GM18873 (cell line): ENCODE measurements around the gene RABGAP1L.
"Not testable (repeated sequence)": the region's sequence is repeated elsewhere in the genome, so short reads cannot be mapped to it uniquely, and the experiment has no call there.

Experiments used
- ATAC-seq: cut with Tn5 transposase; IDR thresholded peaks from one replicate; pipeline ENCODE4 v1.9.1; 2021; ENCODE audit warnings: mild to moderate bottlenecking, moderate library complexity, moderate number of reproducible peaks; ENCODE audit not compliant: unreplicated experiment, low FRiP score

The RABGAP1L gene

GRCh38 chr1:174230399-174230798 is 71.1 kb downstream of the RABGAP1L start:
- no peak for ATAC-seq

- ATAC-seq: no peak
Measured at GRCh38 chr1:174232761-174233160, 73.4 kb downstream of the RABGAP1L start.

- ATAC-seq: not testable (repeated sequence)
Measured at GRCh38 chr1:174238845-174239501, 79.7 kb downstream of the RABGAP1L start.

GRCh38 chr1:174239541-174239940 is 80.2 kb downstream of the RABGAP1L start:
- ATAC-seq: no peak

- no peak for ATAC-seq
Measured at GRCh38 chr1:174242856-174243255, 83.5 kb downstream of the RABGAP1L start.

GRCh38 chr1:174243451-174244000 is 84.2 kb downstream of the RABGAP1L start:
- no peak for ATAC-seq

- ATAC-seq: no peak
Measured at GRCh38 chr1:174244017-174244416, 84.7 kb downstream of the RABGAP1L start.

- no peak for ATAC-seq
Measured at GRCh38 chr1:174247472-174247871, 88.2 kb downstream of the RABGAP1L start.

GRCh38 chr1:174248041-174248440 is 88.7 kb downstream of the RABGAP1L start:
- no peak for ATAC-seq

- ATAC-seq: not testable (repeated sequence)
Measured at GRCh38 chr1:174256386-174256785, 97.1 kb downstream of the RABGAP1L start.

GRCh38 chr1:174258148-174258550 is 98.8 kb downstream of the RABGAP1L start:
- ATAC-seq: no peak

- ATAC-seq: no peak
Measured at GRCh38 chr1:174262349-174263241, 103.3 kb downstream of the RABGAP1L start.

GRCh38 chr1:174265282-174265681 is 106.0 kb downstream of the RABGAP1L start:
- no peak for ATAC-seq

- no peak for ATAC-seq
Measured at GRCh38 chr1:174266476-174266875, 107.2 kb downstream of the RABGAP1L start.

- ATAC-seq: no peak
Measured at GRCh38 chr1:174266991-174267612, 107.8 kb downstream of the RABGAP1L start.

GRCh38 chr1:174269989-174270651 is 110.8 kb downstream of the RABGAP1L start:
- no peak for ATAC-seq

GRCh38 chr1:174273190-174273589 is 113.9 kb downstream of the RABGAP1L start:
- no peak for ATAC-seq

- no peak for ATAC-seq
Measured at GRCh38 chr1:174273776-174274175, 114.5 kb downstream of the RABGAP1L start.

GRCh38 chr1:174274452-174274851 is 115.1 kb downstream of the RABGAP1L start:
- no peak for ATAC-seq

- ATAC-seq: no peak
Measured at GRCh38 chr1:174274884-174275283, 115.6 kb downstream of the RABGAP1L start.
